ENCODE measurements around the gene PRLR.
"Not testable (repeated sequence)": the region's sequence is repeated elsewhere in the genome, so short reads cannot be mapped to it uniquely, and the experiment has no call there.

PRLR gene

GRCh38 chr5:35041261-35041660 is 189.0 kb downstream of the PRLR start:
- no peaks in the 10 kb centered on the region for H3K27me3 ChIP-seq (replicated peaks)
- no peak for DNase-seq
- no peaks in the 10 kb centered on the region for H3K36me3 ChIP-seq (replicated peaks)
- H3K27ac ChIP-seq, result no peak overlapping the region
- H3K4me3 ChIP-seq (ENCODE audit: low read depth, low read length), result no peak overlapping the region
- in situ Hi-C loops (cut with HindIII; ENCODE audit: low pct_ligation_motif_present, low sequenced_read_pairs), result no loop called here
- TF ChIP-seq CTCF (IDR thresholded peaks at IDR 0.05; ENCODE audit: low read depth, low read length, missing control alignments), result no peak

- no peaks in the 10 kb centered on the region for H3K36me3 ChIP-seq (replicated peaks)
- DNase-seq, result no peak
- no peak overlapping the region for H3K27ac ChIP-seq
- no peaks in the 10 kb centered on the region for H3K27me3 ChIP-seq (replicated peaks)
- no peak for TF ChIP-seq CTCF (IDR thresholded peaks at IDR 0.05; ENCODE audit: low read depth, low read length, missing control alignments)
- no peak overlapping the region for H3K4me3 ChIP-seq (ENCODE audit: low read depth, low read length)
- in situ Hi-C loops (cut with HindIII; ENCODE audit: low pct_ligation_motif_present, low sequenced_read_pairs), result no loop called here
Measured at GRCh38 chr5:35038891-35039290, 191.4 kb downstream of the PRLR start.

GRCh38 chr5:35036536-35036935 is 193.8 kb downstream of the PRLR start:
- no peak overlapping the region for H3K4me3 ChIP-seq (ENCODE audit: low read depth, low read length)
- H3K27ac ChIP-seq, result no peak overlapping the region
- no peak for DNase-seq
- TF ChIP-seq CTCF (IDR thresholded peaks at IDR 0.05; ENCODE audit: low read depth, low read length, missing control alignments), result no peak
- no peaks in the 10 kb centered on the region for H3K27me3 ChIP-seq (replicated peaks)
- H3K36me3 ChIP-seq (replicated peaks), result no peaks in the 10 kb centered on the region
- in situ Hi-C loops (cut with HindIII; ENCODE audit: low pct_ligation_motif_present, low sequenced_read_pairs), result no loop called here

- in situ Hi-C loops (cut with HindIII; ENCODE audit: low pct_ligation_motif_present, low sequenced_read_pairs); H3K27me3 ChIP-seq (replicated peaks); H3K36me3 ChIP-seq (replicated peaks); H3K4me3 ChIP-seq (ENCODE audit: low read depth, low read length); DNase-seq; H3K27ac ChIP-seq: not testable (repeated sequence)
Measured at GRCh38 chr5:35035929-35036328, 194.4 kb downstream of the PRLR start.

GRCh38 chr5:35035271-35035670 is 195.0 kb downstream of the PRLR start:
- no peak for TF ChIP-seq CTCF (IDR thresholded peaks at IDR 0.05; ENCODE audit: low read depth, low read length, missing control alignments)
- DNase-seq, result no peak
- in situ Hi-C loops (cut with HindIII; ENCODE audit: low pct_ligation_motif_present, low sequenced_read_pairs), result no loop called here
- H3K27ac ChIP-seq, result no peak overlapping the region
- H3K27me3 ChIP-seq (replicated peaks), result no peaks in the 10 kb centered on the region
- H3K4me3 ChIP-seq (ENCODE audit: low read depth, low read length), result no peak overlapping the region
- H3K36me3 ChIP-seq (replicated peaks), result no peaks in the 10 kb centered on the region

- Histone ChIP-seq H3K27ac (no peak overlapping the region), H3K36me3 (replicated peaks) (no peaks in the 10 kb centered on the region), H3K27me3 (replicated peaks) (no peaks in the 10 kb centered on the region), H3K4me3 (ENCODE audit: low read depth, low read length) (no peak overlapping the region)
- no peak for TF ChIP-seq CTCF (IDR thresholded peaks at IDR 0.05; ENCODE audit: low read depth, low read length, missing control alignments)
- in situ Hi-C loops (cut with HindIII; ENCODE audit: low pct_ligation_motif_present, low sequenced_read_pairs), result no loop called here
- no peak for DNase-seq
Measured at GRCh38 chr5:35032356-35032755, 197.9 kb downstream of the PRLR start.
